HCT116 (cell line): Measurements from ENCODE around the gene CEP41. TPM values are rescaled to one million over a fixed set of nuclear protein-coding genes. Genes with fewer than 3 reads are reported as not detected.

Source experiments
- ATAC-seq: fragments of 200-7000 bp; cut with Tn5 transposase; 2 replicates; pipeline ENCODE4 v1.9.1; 2020; ENCODE audit warnings: mild to moderate bottlenecking, moderate library complexity
- BruUV-seq: library from RNA; stranded (reverse); fragments of 400-500 nt; replicated peaks from 2 replicates; lab custom pipeline; 2021; lab: Mats Ljungman, UMichigan
- CTCF ChIA-PET: fragments of 300-600 bp; sonication (Branson Sonifier 250); formaldehyde crosslinking; loops from one replicate; lab custom pipeline; 2021; ENCODE audit warnings: antibody characterized with exemption; lab: Charles Lee
- POLR2A ChIA-PET: fragments of 300-600, 350-600 bp; sonication (Branson Sonifier 250); formaldehyde crosslinking; loops from one replicate; lab custom pipeline; 2021; ENCODE audit warnings: antibody characterized with exemption; lab: Charles Lee
- RAD21 ChIA-PET, 2 experiments: fragments of 300-600 bp; sonication (Branson Sonifier 250); formaldehyde crosslinking; loops; one replicate each; lab custom pipeline; 2023; ENCODE audit warnings: low total read pairs in 2 of 2; ENCODE audit not compliant: uncharacterized antibody in 2 of 2, unreplicated experiment in 2 of 2, low non-redundant PET in 1 of 2; lab: Charles Lee
- DNase-seq: peaks from one replicate; pipeline ENCODE4 v3.0.0-alpha.2; 2010; ENCODE audit warnings: low read depth, low spot score
- H2AFZ ChIP-seq: fragments of 200-600 bp; shearing (Covaris generic), sonication (generic); 2 replicates; pipeline ENCODE4 v1.6.1; 2017; ENCODE audit warnings: low read depth, mixed run types, mixed read lengths, antibody characterized with exemption, low read length; ENCODE audit not compliant: poor library complexity, severe bottlenecking
- H3K27ac ChIP-seq: 2 replicates; pipeline ENCODE4 v1.5.1; 2012; ENCODE audit warnings: low read depth, low read length
- H3K27me3 ChIP-seq: fragments of 200-600 bp; sonication (generic); 2 replicates; pipeline ENCODE4 v1.6.1; 2016; ENCODE audit warnings: mixed run types, low read length, mixed read lengths; ENCODE audit not compliant: insufficient read depth
- H3K36me3 ChIP-seq, 2 experiments: fragments of 200-500 bp in 1 of 2; fragments of 200-600 bp in 1 of 2; sonication (Bioruptor generic) in 1 of 2; sonication (generic) in 1 of 2; 2 replicates each; pipeline versions ENCODE4 v1.5.1 to v1.6.1; 2014 to 2016; ENCODE audit warnings: low read length in 2 of 2, inconsistent platforms in 1 of 2, mixed read lengths in 1 of 2, mixed run types in 1 of 2; ENCODE audit not compliant: insufficient read depth in 2 of 2, control insufficient read depth in 1 of 2
- H3K4me1 ChIP-seq, 2 experiments: fragments of 200-600 bp in 1 of 2; sonication (generic) in 1 of 2; 2 replicates each; pipeline versions ENCODE4 v1.5.1 to v1.6.1; 2012 to 2017; ENCODE audit warnings: low read length in 2 of 2, inconsistent platforms in 1 of 2, mild to moderate bottlenecking in 1 of 2, mixed read lengths in 1 of 2, mixed run types in 1 of 2, moderate library complexity in 1 of 2; ENCODE audit not compliant: insufficient read depth in 2 of 2, control insufficient read depth in 1 of 2
- H3K4me2 ChIP-seq: fragments of 200-600 bp; sonication (generic); 2 replicates; pipeline ENCODE4 v1.6.1; 2017; ENCODE audit warnings: mixed run types, low read length, mixed read lengths
- H3K4me3 ChIP-seq, 2 experiments: fragments of 200-600 bp in 1 of 2; sonication (generic) in 1 of 2; replicated peaks in 1 of 2; 2 replicates each; pipeline ENCODE4 v1.5.1; 2011 to 2016; ENCODE audit warnings: low read length in 2 of 2, control low read depth in 1 of 2, low read depth in 1 of 2, mild to moderate bottlenecking in 1 of 2, mixed read lengths in 1 of 2, mixed run types in 1 of 2
- H3K79me2 ChIP-seq: fragments of 200-600 bp; sonication (generic); 2 replicates; pipeline ENCODE4 v1.6.1; 2017; ENCODE audit warnings: mild to moderate bottlenecking, mixed run types, low read length, moderate library complexity, mixed read lengths; ENCODE audit not compliant: insufficient read depth
- H3K9ac ChIP-seq: fragments of 200-600 bp; sonication (generic); 2 replicates; pipeline ENCODE4 v1.6.1; 2016; ENCODE audit warnings: low read length, mixed read lengths
- H3K9me2 ChIP-seq: fragments of 200-600 bp; sonication (generic), shearing (Covaris generic); 2 replicates; pipeline ENCODE4 v1.6.1; 2017; ENCODE audit warnings: mixed run types, mild to moderate bottlenecking, moderate library complexity; ENCODE audit not compliant: insufficient read depth
- H3K9me3 ChIP-seq, 2 experiments: fragments of 200-500 bp in 1 of 2; fragments of 200-600 bp in 1 of 2; sonication (Bioruptor generic) in 1 of 2; sonication (generic) in 1 of 2; 2 replicates each; pipeline ENCODE4 v1.6.1; 2014 to 2017; ENCODE audit warnings: low read length in 2 of 2, mixed read lengths in 2 of 2, inconsistent platforms in 1 of 2, low read depth in 1 of 2, mild to moderate bottlenecking in 1 of 2, mixed run types in 1 of 2, moderate library complexity in 1 of 2; ENCODE audit not compliant: control insufficient read depth in 1 of 2, insufficient read depth in 1 of 2
- H4K20me1 ChIP-seq: fragments of 200-600 bp; sonication (generic), shearing (Covaris generic); 2 replicates; pipeline ENCODE4 v1.6.1; 2017; ENCODE audit warnings: mixed run types, mild to moderate bottlenecking, moderate library complexity; ENCODE audit not compliant: insufficient read depth
- ATF3 ChIP-seq: IDR thresholded peaks from 2 replicates; pipeline ENCODE4 v1.6.1; 2012
- EGR1 ChIP-seq: IDR thresholded peaks from 2 replicates; pipeline ENCODE4 v1.6.1; 2012; ENCODE audit warnings: low read depth
- EZH2 ChIP-seq: fragments of 200-600 bp; sonication (generic); IDR thresholded peaks from 2 replicates; pipeline ENCODE4 v1.6.1; 2017; ENCODE audit warnings: antibody characterized with exemption, mixed run types
- EZH2phosphoT487 ChIP-seq: fragments of 200-600 bp; IDR thresholded peaks from 2 replicates; pipeline ENCODE4 v1.6.1; 2018; ENCODE audit warnings: antibody characterized with exemption, borderline replicate concordance
- JUND ChIP-seq: IDR thresholded peaks from 2 replicates; pipeline ENCODE4 v1.6.1; 2012
- MAX ChIP-seq: IDR thresholded peaks from 2 replicates; pipeline ENCODE4 v1.6.1; 2012
- POLR2A ChIP-seq: IDR thresholded peaks from 2 replicates; pipeline ENCODE4 v1.7.0; 2011; ENCODE audit warnings: borderline replicate concordance; ENCODE audit not compliant: insufficient read depth, insufficient read length; ENCODE audit errors: extremely low read depth
- REST ChIP-seq: IDR thresholded peaks from 2 replicates; pipeline ENCODE4 v1.6.1; 2012; ENCODE audit warnings: low read depth
- SIN3A ChIP-seq: IDR thresholded peaks from 2 replicates; pipeline ENCODE4 v1.6.1; 2012; ENCODE audit warnings: low read depth
- SP1 ChIP-seq: IDR thresholded peaks from 2 replicates; pipeline ENCODE4 v1.6.1; 2012; ENCODE audit warnings: low read depth
- SRF ChIP-seq: IDR thresholded peaks from 2 replicates; pipeline ENCODE4 v1.6.1; 2012; ENCODE audit warnings: low read depth
- YY1 ChIP-seq: IDR thresholded peaks from 2 replicates; pipeline ENCODE4 v1.6.1; 2011; ENCODE audit warnings: low read length, low read depth, moderate library complexity, mild to moderate bottlenecking; ENCODE audit not compliant: insufficient replicate concordance; ENCODE audit errors: extremely low read depth
- ZNF274 ChIP-seq: fragments of 200-500 bp; sonication (Bioruptor generic); IDR thresholded peaks from 2 replicates; pipeline ENCODE4 v1.6.1; 2014; ENCODE audit warnings: mild to moderate bottlenecking, low read depth, low read length, inconsistent platforms
- intact Hi-C: fragments of 100-400 bp; cut with micrococcal nuclease; formaldehyde crosslinking; loops from 2 replicates; pipeline ENCODE4 v1.10.0; 2022
- total RNA-seq: library from RNA; stranded (reverse); gene quantifications from one replicate; pipeline ENCODE4 v1.2.1, GENCODE V29; 2021; ENCODE audit not compliant: unreplicated experiment

The CEP41 gene
- total RNA-seq, 1 experiment from 2014 or later, result 13.6 TPM

- no peaks in the 10 kb centered on the region for H3K4me1 ChIP-seq
- no TSS peak for BruUV-seq
- H4K20me1 ChIP-seq, result no peaks in the 10 kb centered on the region
- H3K27me3 ChIP-seq, result no peaks in the 10 kb centered on the region
- ATAC-seq, result no peak
- no peak overlapping the region for H3K27ac ChIP-seq
- intact Hi-C loops, result no loop called here
- POLR2A ChIA-PET, result no interaction called here
- no peaks in the 10 kb centered on the region for H3K9me2 ChIP-seq
- RAD21 ChIA-PET, result no interaction called here
- DNase-seq, result no peak
- CTCF ChIA-PET, result no interaction called here
- H3K36me3 ChIP-seq, result no peaks in the 10 kb centered on the region
- no peaks in the 10 kb centered on the region for H3K9me3 ChIP-seq
- H3K4me3 ChIP-seq, result no peak overlapping the region
- no peaks in the 10 kb centered on the region for H3K79me2 ChIP-seq
- TF ChIP-seq ATF3 (no peak), JUND (no peak), EGR1 (no peak), SP1 (no peak), EZH2phosphoT487 (no peak), YY1 (no peak), SRF (no peak), SIN3A (no peak), POLR2A (no peak), ZNF274 (no peak), EZH2 (no peak), REST (no peak), MAX (no peak)
- no peak overlapping the region for H3K4me2 ChIP-seq
- no peak overlapping the region for H3K9ac ChIP-seq
- no peak overlapping the region for H2AFZ ChIP-seq
Measured at GRCh38 chr7:130400120-130400572, 40.7 kb downstream of the CEP41 start.
